ENCODE results near the gene SPEF2. TPM values are rescaled to one million over a fixed set of nuclear protein-coding genes. Genes with fewer than 3 reads are reported as not detected.
"Not testable (repeated sequence)": the region's sequence is repeated elsewhere in the genome, so short reads cannot be mapped to it uniquely, and the experiment has no call there.

SPEF2 gene
- total and polyA plus RNA-seq, 7 donors: 0.13 to 0.71 (median 0.56) TPM

DNA sequence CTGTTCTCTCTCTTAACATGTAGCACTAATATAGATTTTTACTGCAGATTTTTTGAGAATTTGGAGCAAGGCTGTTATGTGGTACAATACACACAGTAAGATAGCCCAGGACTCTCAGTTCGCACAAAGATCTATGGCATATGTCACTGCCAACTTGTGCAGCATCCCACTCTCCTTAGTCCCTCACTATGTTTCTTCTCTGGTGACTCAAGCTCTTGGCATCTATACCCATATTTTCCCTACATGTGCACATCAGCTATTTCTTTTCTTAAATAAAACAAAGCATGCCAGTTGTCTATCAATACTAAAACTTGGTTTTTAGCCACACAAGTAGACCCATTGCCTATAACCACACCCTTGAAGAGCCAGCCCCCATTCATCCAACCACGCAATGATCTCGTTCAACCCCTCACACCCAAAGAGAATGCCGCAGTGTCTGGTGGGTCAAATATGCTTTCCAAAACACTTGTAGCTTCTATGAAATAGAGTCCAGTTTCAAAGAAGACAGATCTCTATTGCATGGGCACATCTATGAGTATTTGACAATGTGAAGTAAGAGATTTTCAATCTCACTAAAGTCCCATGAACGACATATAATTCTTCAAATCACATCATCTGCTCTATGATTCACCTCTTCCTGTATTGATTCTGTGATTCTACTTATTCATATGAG, 220.8 kb downstream of the SPEF2 start:
- WGBS, 3 donors: 91 to 93% (median 92%) methylated on average over 5 of the region's 5 CpGs
- Histone ChIP-seq H3K36me3 (ENCODE audit: insufficient read depth in 1 of 2, low read depth in 1 of 2) (no peaks in the 10 kb centered on the region), H3K27me3 (ENCODE audit: insufficient read depth in 3 of 3, low read length in 2 of 3) (no peaks in the 10 kb centered on the region), H3K4me1 (no peaks in the 10 kb centered on the region), H3K4me3 (no peak overlapping the region), H3K9me3 (no peaks in the 10 kb centered on the region), H3K27ac (no peak overlapping the region)
- DNase-seq (no peak), ATAC-seq (no peak)
- intact Hi-C loops (cut with DNase I): no loop called here
- TF ChIP-seq, protein P1, sequence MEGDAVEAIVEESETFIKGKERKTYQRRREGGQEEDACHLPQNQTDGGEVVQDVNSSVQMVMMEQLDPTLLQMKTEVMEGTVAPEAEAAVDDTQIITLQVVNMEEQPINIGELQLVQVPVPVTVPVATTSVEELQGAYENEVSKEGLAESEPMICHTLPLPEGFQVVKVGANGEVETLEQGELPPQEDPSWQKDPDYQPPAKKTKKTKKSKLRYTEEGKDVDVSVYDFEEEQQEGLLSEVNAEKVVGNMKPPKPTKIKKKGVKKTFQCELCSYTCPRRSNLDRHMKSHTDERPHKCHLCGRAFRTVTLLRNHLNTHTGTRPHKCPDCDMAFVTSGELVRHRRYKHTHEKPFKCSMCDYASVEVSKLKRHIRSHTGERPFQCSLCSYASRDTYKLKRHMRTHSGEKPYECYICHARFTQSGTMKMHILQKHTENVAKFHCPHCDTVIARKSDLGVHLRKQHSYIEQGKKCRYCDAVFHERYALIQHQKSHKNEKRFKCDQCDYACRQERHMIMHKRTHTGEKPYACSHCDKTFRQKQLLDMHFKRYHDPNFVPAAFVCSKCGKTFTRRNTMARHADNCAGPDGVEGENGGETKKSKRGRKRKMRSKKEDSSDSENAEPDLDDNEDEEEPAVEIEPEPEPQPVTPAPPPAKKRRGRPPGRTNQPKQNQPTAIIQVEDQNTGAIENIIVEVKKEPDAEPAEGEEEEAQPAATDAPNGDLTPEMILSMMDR (IDR thresholded peaks at IDR 0.05): no peak

DNA sequence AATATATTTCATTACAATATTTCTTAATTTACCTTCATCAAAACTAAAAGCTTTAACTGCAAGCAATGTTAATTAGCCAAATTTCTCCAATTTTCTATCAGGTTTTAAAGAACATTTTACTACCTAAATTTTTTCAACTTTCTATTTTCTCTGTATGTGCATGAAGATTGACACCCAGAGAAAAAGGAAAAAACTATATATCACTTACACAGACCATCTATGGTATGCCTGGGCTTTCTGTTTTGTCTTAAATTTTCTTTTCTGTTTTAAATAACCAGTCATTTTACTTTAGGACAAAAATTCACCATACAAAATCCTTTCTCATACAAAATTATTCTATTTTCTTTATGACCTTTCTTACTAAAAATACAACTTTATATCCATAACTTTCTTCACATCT, 225.2 kb downstream of the SPEF2 start:
- Histone ChIP-seq H3K4me1 (no peaks in the 10 kb centered on the region), H3K4me3 (no peak overlapping the region), H3K36me3 (ENCODE audit: insufficient read depth in 1 of 2, low read depth in 1 of 2) (no peaks in the 10 kb centered on the region), H3K27ac (no peak overlapping the region), H3K27me3 (ENCODE audit: insufficient read depth in 3 of 3, low read length in 2 of 3) (no peaks in the 10 kb centered on the region), H3K9me3 (no peaks in the 10 kb centered on the region)
- intact Hi-C loops (cut with DNase I): no loop called here
- ATAC-seq (no peak), DNase-seq (no peak)
- TF ChIP-seq, protein P1 (IDR thresholded peaks at IDR 0.05): no peak

DNA sequence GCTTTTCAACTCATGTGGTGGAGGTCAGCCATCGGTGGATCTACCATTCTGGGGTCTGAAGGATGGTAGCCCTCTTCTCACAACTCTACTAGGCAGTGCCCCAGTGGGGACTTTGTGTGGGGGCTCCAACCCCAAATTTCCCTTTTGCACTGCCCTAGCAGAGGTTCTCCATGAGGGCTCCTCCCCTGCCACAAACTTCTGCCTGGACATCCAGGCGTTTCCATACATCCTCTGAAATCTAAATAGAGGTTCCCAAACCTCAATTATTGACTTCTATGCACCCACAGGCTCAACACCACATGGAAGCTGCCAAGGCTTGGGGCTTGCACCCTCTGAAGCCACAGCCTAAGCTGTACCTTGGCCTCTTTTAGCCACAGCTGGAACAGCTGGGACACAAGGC, 227.8 kb downstream of the SPEF2 start:
- not testable (repeated sequence) for H3K27ac ChIP-seq

DNA sequence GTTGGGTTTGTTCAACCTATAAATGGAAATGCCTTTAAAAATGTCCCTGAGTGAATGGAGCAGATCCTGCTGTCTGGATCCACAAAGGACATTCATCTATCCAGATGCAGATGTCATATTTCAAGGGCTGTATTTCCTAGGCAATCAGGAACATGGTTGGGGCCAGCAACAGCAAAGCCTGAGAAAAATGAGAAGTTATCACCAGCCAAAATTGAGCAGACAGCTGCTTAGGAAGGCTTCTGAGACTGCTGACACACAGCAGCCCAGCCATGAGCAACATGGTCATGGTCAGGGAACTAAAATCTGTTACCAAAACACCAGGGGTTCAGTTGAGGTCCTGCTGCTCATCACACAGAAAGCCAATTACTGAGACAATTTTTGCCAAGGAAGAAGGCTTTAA, 229.8 kb downstream of the SPEF2 start:
- no peak for DNase-seq
- Histone ChIP-seq H3K36me3 (ENCODE audit: insufficient read depth in 1 of 2, low read depth in 1 of 2) (no peaks in the 10 kb centered on the region), H3K27ac (no peak overlapping the region), H3K27me3 (ENCODE audit: insufficient read depth in 3 of 3, low read length in 2 of 3) (no peaks in the 10 kb centered on the region), H3K4me3 (no peak overlapping the region), H3K4me1 (no peaks in the 10 kb centered on the region), H3K9me3 (no peaks in the 10 kb centered on the region)
- intact Hi-C loops (cut with DNase I): no loop called here
- TF ChIP-seq, protein P1 (IDR thresholded peaks at IDR 0.05): no peak
- ATAC-seq: no peak

More for the DNA sequence above, 227.8 kb downstream of the SPEF2 start:
- H3K9me3 ChIP-seq; H3K36me3 ChIP-seq (ENCODE audit: insufficient read depth in 1 of 2, low read depth in 1 of 2); H3K27me3 ChIP-seq (ENCODE audit: insufficient read depth in 3 of 3, low read length in 2 of 3); DNase-seq; ATAC-seq; H3K4me1 ChIP-seq; H3K4me3 ChIP-seq; intact Hi-C loops (cut with DNase I): not testable (repeated sequence)
- WGBS, 3 donors: 81 to 85% (median 83%) methylated on average over 2 of the region's 2 CpGs

DNA sequence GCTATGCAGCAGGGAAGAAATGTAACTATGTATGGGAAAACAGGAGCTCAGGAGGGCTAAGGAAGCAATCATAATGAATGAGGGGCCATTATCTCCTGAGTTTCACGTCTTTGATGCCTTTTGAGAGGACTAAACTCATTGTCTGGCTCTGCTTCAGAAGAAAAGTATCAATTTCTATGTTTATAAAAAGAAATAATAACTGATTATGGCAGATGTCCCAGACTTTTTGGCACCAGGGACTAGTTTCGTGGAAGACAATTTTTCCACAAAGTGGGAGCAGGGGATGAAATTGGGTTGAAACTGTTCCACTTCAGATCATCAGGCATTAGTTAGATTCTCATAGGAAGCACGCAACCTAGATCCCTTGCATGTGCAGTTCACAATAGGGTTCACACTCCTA, 230.3 kb downstream of the SPEF2 start:
- ATAC-seq (no peak), DNase-seq (no peak)
- Histone ChIP-seq H3K4me1 (no peaks in the 10 kb centered on the region), H3K4me3 (no peak overlapping the region), H3K27me3 (ENCODE audit: insufficient read depth in 3 of 3, low read length in 2 of 3) (no peaks in the 10 kb centered on the region), H3K9me3 (no peaks in the 10 kb centered on the region), H3K36me3 (ENCODE audit: insufficient read depth in 1 of 2, low read depth in 1 of 2) (no peaks in the 10 kb centered on the region), H3K27ac (no peak overlapping the region)
- 26 to 36% (median 34%) methylated on average over 3 of the region's 3 CpGs for WGBS, 3 donors
- TF ChIP-seq, protein P1 (IDR thresholded peaks at IDR 0.05): no peak
- intact Hi-C loops (cut with DNase I): no loop called here

Measured in psoas muscle (tissue), 8 donors.